Tibial artery (tissue), 4 donors: ENCODE measurements around the gene ARHGEF11.

Experiments
- DNase-seq, 2 donors: peaks; one replicate each; pipeline ENCODE4 v3.0.0-alpha.2; 2019
- H3K27ac ChIP-seq, 2 donors: fragments of 200-600 bp; sonication (generic) in 1 of 2; 1 replicate in 1 of 2; 2 replicates in 1 of 2; pipeline ENCODE4 v1.5.1; 2018 to 2019; ENCODE audit warnings: mild to moderate bottlenecking in 1 of 2
- H3K27me3 ChIP-seq, 2 donors: fragments of 200-600 bp; sonication (generic) in 1 of 2; one replicate each; pipeline versions ENCODE4 v1.5.1 to v1.6.0; 2016 to 2019
- H3K36me3 ChIP-seq, 3 donors: fragments of 200-600 bp; sonication (generic) in 2 of 3; one replicate each; pipeline ENCODE4 v1.5.1; 2016 to 2019; ENCODE audit warnings: mild to moderate bottlenecking in 2 of 3
- H3K4me1 ChIP-seq, 4 donors: fragments of 200-600 bp; sonication (generic) in 2 of 4; 1 replicate in 3 of 4; 2 replicates in 1 of 4; pipeline ENCODE4 v1.5.1; 2016 to 2019
- H3K4me3 ChIP-seq, 2 donors: fragments of 200-600 bp; sonication (generic) in 1 of 2; 1 replicate in 1 of 2; 2 replicates in 1 of 2; pipeline ENCODE4 v1.5.1; 2018 to 2019; ENCODE audit warnings: mild to moderate bottlenecking in 2 of 2
- H3K9me3 ChIP-seq, 3 donors: fragments of 200-600 bp; sonication (generic) in 1 of 3; one replicate each; pipeline ENCODE4 v1.5.1; 2016 to 2019
- intact Hi-C: fragments of 100-400 bp; cut with DNase I; formaldehyde crosslinking; loops from one replicate; pipeline ENCODE4 v1.15.0; 2023; ENCODE audit warnings: low total_unique reads
- TF ChIP-seq, protein P1 (sequence below), 2 experiments: fragments of 200-600 bp in 1 of 2; fragments of 450-650 bp in 1 of 2; IDR thresholded peaks; one replicate each; pipeline ENCODE4 v1.5.1; 2017 to 2019; ENCODE audit warnings: antibody characterized with exemption in 2 of 2, mild to moderate bottlenecking in 1 of 2, moderate library complexity in 1 of 2

Gene ARHGEF11

DNA sequence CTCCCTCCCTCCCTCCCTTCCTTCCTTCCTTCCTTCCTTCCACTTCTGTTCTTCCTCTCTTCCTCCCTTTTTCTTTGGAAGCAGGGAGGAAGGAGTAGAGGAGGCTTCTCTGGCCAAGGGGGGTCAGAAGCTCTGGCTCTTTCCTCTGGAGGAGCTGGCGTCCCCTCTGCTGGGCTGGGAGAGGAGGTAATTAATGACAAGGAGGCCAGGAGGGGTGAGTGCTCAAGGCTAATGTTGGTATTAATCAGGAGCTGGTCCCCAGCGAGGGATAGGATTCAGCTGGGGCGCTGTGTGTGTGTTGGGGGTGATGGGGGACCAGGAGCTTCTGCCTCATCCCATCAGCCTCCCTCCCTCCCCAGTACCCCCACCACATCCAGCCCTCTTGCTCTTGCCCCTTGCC is 158.2 kb downstream of the ARHGEF11 start:
- H3K4me1 ChIP-seq: peaks cover 0 to 19% (median 8%) of the 10 kb centered on the region in 4 donors
- H3K9me3 ChIP-seq: no peaks in the 10 kb centered on the region
- intact Hi-C loops: no loop called here
- TF ChIP-seq, protein P1, sequence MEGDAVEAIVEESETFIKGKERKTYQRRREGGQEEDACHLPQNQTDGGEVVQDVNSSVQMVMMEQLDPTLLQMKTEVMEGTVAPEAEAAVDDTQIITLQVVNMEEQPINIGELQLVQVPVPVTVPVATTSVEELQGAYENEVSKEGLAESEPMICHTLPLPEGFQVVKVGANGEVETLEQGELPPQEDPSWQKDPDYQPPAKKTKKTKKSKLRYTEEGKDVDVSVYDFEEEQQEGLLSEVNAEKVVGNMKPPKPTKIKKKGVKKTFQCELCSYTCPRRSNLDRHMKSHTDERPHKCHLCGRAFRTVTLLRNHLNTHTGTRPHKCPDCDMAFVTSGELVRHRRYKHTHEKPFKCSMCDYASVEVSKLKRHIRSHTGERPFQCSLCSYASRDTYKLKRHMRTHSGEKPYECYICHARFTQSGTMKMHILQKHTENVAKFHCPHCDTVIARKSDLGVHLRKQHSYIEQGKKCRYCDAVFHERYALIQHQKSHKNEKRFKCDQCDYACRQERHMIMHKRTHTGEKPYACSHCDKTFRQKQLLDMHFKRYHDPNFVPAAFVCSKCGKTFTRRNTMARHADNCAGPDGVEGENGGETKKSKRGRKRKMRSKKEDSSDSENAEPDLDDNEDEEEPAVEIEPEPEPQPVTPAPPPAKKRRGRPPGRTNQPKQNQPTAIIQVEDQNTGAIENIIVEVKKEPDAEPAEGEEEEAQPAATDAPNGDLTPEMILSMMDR (IDR thresholded peaks at IDR 0.05): no peak
- H3K27ac ChIP-seq: no peak overlapping the region
- H3K4me3 ChIP-seq: no peak overlapping the region
- no peaks in the 10 kb centered on the region for H3K36me3 ChIP-seq
- no peak for DNase-seq
- peaks cover 0 to 21% of the 10 kb centered on the region in 2 donors for H3K27me3 ChIP-seq

DNA sequence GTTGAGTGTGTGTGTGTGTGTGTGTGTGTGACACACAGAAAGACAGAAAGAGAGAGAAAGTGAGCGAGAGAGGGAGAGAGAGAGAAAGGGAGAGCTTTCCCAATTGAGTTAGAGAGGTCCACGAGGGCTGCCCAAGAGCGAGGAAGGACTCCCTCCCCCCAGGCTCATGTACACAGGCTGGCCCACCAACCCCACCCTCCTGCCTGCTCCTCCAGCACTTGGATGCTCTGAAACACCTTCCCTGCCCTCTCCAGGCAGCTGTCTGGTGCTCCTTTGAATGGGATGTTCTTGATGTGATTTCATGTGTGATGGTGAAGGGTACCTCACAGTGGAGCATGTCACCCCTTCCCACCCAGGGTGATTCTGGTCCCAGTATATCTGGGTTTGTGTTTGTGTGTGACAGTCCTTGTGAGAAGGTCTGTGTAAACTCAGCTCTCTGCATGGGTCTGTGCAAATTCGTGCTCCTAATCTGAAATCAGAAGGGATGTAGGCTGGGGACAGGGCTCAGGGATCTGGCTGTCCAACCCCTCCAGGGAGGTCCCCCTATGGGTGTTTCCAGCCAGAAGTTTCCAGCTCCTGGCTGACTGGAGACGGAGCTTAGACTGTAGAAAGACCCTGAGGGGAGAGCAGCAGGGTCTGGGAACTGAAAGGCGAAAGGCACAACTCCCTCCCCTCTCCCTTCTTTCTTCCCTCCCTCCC is 158.8 kb downstream of the ARHGEF11 start:
- no peaks in the 10 kb centered on the region for H3K36me3 ChIP-seq
- H3K4me3 ChIP-seq: no peak overlapping the region
- peaks cover 0 to 14% (median 6%) of the 10 kb centered on the region in 4 donors for H3K4me1 ChIP-seq
- TF ChIP-seq, protein P1 (IDR thresholded peaks at IDR 0.05): no peak
- intact Hi-C loops: no loop called here
- no peak for DNase-seq
- peaks cover 0 to 25% of the 10 kb centered on the region in 2 donors for H3K27me3 ChIP-seq
- H3K27ac ChIP-seq: no peak overlapping the region
- H3K9me3 ChIP-seq: no peaks in the 10 kb centered on the region

DNA sequence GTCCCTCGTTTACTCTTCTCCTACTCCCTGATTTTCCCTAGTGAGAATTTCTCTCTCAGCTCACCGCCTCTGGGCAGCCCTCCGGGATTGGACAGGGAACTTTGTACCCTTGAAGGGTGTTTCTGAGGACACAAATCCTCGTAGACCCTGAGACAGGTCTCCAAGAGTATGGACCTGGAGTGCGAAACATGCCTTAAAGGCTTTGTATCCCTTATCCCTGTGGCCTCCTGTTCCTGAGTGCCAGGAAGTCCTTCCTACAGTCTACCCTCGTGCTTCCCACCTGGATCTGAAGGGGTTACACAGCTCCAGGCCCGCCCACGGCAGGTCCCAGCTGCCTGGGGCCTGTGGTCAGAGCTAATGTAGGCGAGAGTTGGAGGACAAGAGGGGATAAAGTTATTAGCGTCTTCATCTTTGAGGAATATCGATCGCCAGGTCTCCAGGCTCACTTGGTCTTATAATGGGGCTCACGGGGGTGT is 159.6 kb downstream of the ARHGEF11 start:
- TF ChIP-seq, protein P1 (IDR thresholded peaks at IDR 0.05): no peak
- no peak overlapping the region for H3K27ac ChIP-seq
- intact Hi-C loops: no loop called here

DNA sequence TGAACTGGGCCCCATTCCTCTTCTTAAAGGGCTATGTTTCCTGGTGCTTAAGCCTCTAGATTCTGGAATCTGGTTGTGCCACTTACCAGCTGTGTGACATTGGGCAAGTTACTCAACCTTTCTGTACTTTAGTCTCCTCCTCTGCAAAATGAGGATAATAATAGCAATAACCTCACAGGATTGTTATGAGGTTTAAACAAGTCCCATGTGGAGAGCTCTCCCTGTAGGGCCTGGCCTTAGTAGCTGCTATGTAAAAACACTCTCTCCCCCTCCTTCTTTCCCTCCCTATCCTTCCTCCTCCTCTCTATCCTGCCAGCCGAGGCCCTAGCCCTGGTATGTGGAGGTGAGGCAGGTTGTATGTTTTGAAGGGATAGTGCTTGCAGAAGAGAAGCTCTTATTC is 160.2 kb downstream of the ARHGEF11 start:
- H3K4me3 ChIP-seq: no peak overlapping the region
- no peak overlapping the region for H3K27ac ChIP-seq
- TF ChIP-seq, protein P1 (IDR thresholded peaks at IDR 0.05): no peak
- peaks cover 0 to 14% (median 5%) of the 10 kb centered on the region in 4 donors for H3K4me1 ChIP-seq
- intact Hi-C loops: no loop called here
- DNase-seq: no peak
- no peaks in the 10 kb centered on the region for H3K9me3 ChIP-seq
- H3K36me3 ChIP-seq: no peaks in the 10 kb centered on the region
- peaks cover 0 to 30% of the 10 kb centered on the region in 2 donors for H3K27me3 ChIP-seq

More for the DNA sequence above, 159.6 kb downstream of the ARHGEF11 start:
- DNase-seq: no peak
- no peaks in the 10 kb centered on the region for H3K36me3 ChIP-seq
- H3K9me3 ChIP-seq: no peaks in the 10 kb centered on the region
- no peak overlapping the region for H3K4me3 ChIP-seq
- H3K4me1 ChIP-seq: peaks cover 0 to 14% (median 6%) of the 10 kb centered on the region in 4 donors
- H3K27me3 ChIP-seq: peaks cover 0 to 30% of the 10 kb centered on the region in 2 donors
